ENCODE data around the gene P2RY2.

GRCh38 chr11:73239111-73239521 is 21.0 kb downstream of the P2RY2 start:
- TF ChIP-seq, protein P1, sequence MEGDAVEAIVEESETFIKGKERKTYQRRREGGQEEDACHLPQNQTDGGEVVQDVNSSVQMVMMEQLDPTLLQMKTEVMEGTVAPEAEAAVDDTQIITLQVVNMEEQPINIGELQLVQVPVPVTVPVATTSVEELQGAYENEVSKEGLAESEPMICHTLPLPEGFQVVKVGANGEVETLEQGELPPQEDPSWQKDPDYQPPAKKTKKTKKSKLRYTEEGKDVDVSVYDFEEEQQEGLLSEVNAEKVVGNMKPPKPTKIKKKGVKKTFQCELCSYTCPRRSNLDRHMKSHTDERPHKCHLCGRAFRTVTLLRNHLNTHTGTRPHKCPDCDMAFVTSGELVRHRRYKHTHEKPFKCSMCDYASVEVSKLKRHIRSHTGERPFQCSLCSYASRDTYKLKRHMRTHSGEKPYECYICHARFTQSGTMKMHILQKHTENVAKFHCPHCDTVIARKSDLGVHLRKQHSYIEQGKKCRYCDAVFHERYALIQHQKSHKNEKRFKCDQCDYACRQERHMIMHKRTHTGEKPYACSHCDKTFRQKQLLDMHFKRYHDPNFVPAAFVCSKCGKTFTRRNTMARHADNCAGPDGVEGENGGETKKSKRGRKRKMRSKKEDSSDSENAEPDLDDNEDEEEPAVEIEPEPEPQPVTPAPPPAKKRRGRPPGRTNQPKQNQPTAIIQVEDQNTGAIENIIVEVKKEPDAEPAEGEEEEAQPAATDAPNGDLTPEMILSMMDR (conservative IDR thresholded peaks at IDR 0.05; ENCODE audit: low read length) = no peak
- TF ChIP-seq EZH2phosphoT487 (IDR thresholded peaks at IDR 0.05; ENCODE audit: borderline replicate concordance, low read depth, low read length) = no peak

All from OCI-LY7 (cell line).